Measurements from ENCODE around the gene EVC2.

The EVC2 gene

DNA sequence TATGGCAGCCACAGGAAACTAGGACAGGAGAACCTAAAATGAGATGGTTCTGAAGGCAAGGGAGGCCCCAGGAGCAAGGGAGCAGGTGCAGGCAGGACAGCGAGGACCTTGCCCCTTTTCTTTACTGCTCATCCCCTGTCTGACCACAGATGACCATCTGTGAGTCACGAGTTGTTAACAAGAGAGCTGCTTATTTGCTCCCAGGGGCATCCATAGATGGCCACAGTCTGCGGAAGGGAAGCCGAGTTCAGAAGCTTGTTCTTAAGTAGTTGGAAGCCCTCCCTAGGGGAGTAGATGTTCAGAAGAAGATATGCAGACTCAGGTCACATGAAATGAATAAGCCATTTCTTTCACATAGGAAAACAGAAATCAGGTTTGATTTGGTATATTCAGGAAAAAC lies 69.4 kb downstream of the EVC2 start:
- Histone ChIP-seq H2BK5ac (ENCODE audit: low read length) (no peak overlapping the region), H2BK120ac (ENCODE audit: low read depth, low read length) (no peak overlapping the region), H4K91ac (ENCODE audit: low read depth, low read length, poor library complexity) (no peak overlapping the region), H3K4ac (ENCODE audit: low read length) (no peak overlapping the region), H3K4me1 (ENCODE audit: control insufficient read depth in 2 of 2, insufficient read depth in 1 of 2, low read depth in 1 of 2, low read length in 2 of 2) (no peaks in the 10 kb centered on the region), H4K8ac (ENCODE audit: low read depth, low read length) (no peak overlapping the region), H3K9ac (ENCODE audit: low read depth, low read length, poor library complexity) (no peak overlapping the region), H3K36me3 (replicated peaks in 1 of 2; ENCODE audit: control insufficient read depth in 2 of 2, insufficient read depth in 2 of 2, low read length in 2 of 2) (peaks cover 0 to 9% of the 10 kb centered on the region in 2 donors), H3K27ac (replicated peaks; ENCODE audit: low read length) (no peak overlapping the region), H2AK5ac (ENCODE audit: low read depth, low read length) (no peak overlapping the region), H3K79me1 (ENCODE audit: low read depth, low read length) (no peaks in the 10 kb centered on the region), H2BK15ac (ENCODE audit: low read length) (no peak overlapping the region), H3K14ac (ENCODE audit: low read length) (no peak overlapping the region), H3K27me3 (ENCODE audit: control insufficient read depth in 3 of 3, insufficient read depth in 3 of 3, low read depth in 1 of 3, low read length in 3 of 3) (no peaks in the 10 kb centered on the region), H3K4me3 (ENCODE audit: low read length in 2 of 2) (no peak overlapping the region), H3K23ac (ENCODE audit: low read depth, low read length, poor library complexity) (no peak overlapping the region), H2AFZ (ENCODE audit: low read length) (no peak overlapping the region), H3K4me2 (ENCODE audit: insufficient read depth, low read length, poor library complexity, severe bottlenecking) (no peak overlapping the region), H2BK12ac (ENCODE audit: low read length) (no peak overlapping the region), H3K9me3 (replicated peaks in 1 of 2; ENCODE audit: control insufficient read depth in 2 of 2, insufficient read depth in 1 of 2, low read depth in 1 of 2, low read length in 2 of 2) (no peaks in the 10 kb centered on the region), H3K18ac (ENCODE audit: low read length) (no peak overlapping the region)
- no peak for DNase-seq (ENCODE audit: low spot score)
- WGBS, 2 donors (ENCODE audit: extremely low coverage in 2 of 2, insufficient read length in 2 of 2, insufficient replicate concordance in 1 of 2) = no CpG with 5 or more reads among the region's 4 CpGs

DNA sequence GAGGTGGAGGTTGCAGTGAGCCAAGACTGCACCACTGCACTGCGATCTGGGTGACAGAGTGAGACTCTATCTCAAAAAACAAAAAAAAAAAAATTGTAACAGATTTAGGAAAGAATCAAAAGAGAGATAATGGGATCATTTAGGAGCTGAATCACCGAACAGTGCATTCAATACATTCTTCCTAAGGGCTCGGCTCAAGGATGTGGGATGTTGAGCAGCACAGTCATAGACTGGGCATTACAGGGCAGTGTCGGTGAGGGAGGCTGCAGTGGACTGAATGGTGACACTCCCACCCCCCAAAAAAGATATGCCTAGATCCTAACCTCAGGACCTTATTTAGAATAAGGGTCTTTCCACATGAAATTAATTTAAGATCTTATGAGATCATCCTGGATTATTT lies 70.0 kb downstream of the EVC2 start:
- Histone ChIP-seq H3K27ac (replicated peaks; ENCODE audit: low read length) (no peak overlapping the region), H3K9ac (ENCODE audit: low read depth, low read length, poor library complexity) (no peak overlapping the region), H3K4me3 (ENCODE audit: low read length in 2 of 2) (no peak overlapping the region), H4K8ac (ENCODE audit: low read depth, low read length) (no peak overlapping the region), H3K18ac (ENCODE audit: low read length) (no peak overlapping the region), H2BK15ac (ENCODE audit: low read length) (no peak overlapping the region), H2BK120ac (ENCODE audit: low read depth, low read length) (no peak overlapping the region), H2BK12ac (ENCODE audit: low read length) (no peak overlapping the region), H3K9me3 (replicated peaks in 1 of 2; ENCODE audit: control insufficient read depth in 2 of 2, insufficient read depth in 1 of 2, low read depth in 1 of 2, low read length in 2 of 2) (no peaks in the 10 kb centered on the region), H4K91ac (ENCODE audit: low read depth, low read length, poor library complexity) (no peak overlapping the region), H3K14ac (ENCODE audit: low read length) (no peak overlapping the region), H3K23ac (ENCODE audit: low read depth, low read length, poor library complexity) (no peak overlapping the region), H3K36me3 (replicated peaks in 1 of 2; ENCODE audit: control insufficient read depth in 2 of 2, insufficient read depth in 2 of 2, low read length in 2 of 2) (peaks cover 0 to 9% of the 10 kb centered on the region in 2 donors), H3K4me1 (ENCODE audit: control insufficient read depth in 2 of 2, insufficient read depth in 1 of 2, low read depth in 1 of 2, low read length in 2 of 2) (no peaks in the 10 kb centered on the region), H3K27me3 (ENCODE audit: control insufficient read depth in 3 of 3, insufficient read depth in 3 of 3, low read depth in 1 of 3, low read length in 3 of 3) (no peaks in the 10 kb centered on the region), H3K4me2 (ENCODE audit: insufficient read depth, low read length, poor library complexity, severe bottlenecking) (no peak overlapping the region), H3K79me1 (ENCODE audit: low read depth, low read length) (no peaks in the 10 kb centered on the region), H2AK5ac (ENCODE audit: low read depth, low read length) (no peak overlapping the region), H2BK5ac (ENCODE audit: low read length) (no peak overlapping the region), H2AFZ (ENCODE audit: low read length) (no peak overlapping the region), H3K4ac (ENCODE audit: low read length) (no peak overlapping the region)
- DNase-seq (ENCODE audit: low spot score) = no peak
- no CpG with 5 or more reads among the region's 4 CpGs for WGBS, 2 donors (ENCODE audit: extremely low coverage in 2 of 2, insufficient read length in 2 of 2, insufficient replicate concordance in 1 of 2)

GRCh38 chr4:5636766-5637670 lies 71.3 kb downstream of the EVC2 start:
- Histone ChIP-seq H3K4me2 (ENCODE audit: insufficient read depth, low read length, poor library complexity, severe bottlenecking) (no peak overlapping the region), H2BK12ac (ENCODE audit: low read length) (no peak overlapping the region), H2AK5ac (ENCODE audit: low read depth, low read length) (no peak overlapping the region), H3K4ac (ENCODE audit: low read length) (no peak overlapping the region), H3K27me3 (ENCODE audit: control insufficient read depth in 3 of 3, insufficient read depth in 3 of 3, low read depth in 1 of 3, low read length in 3 of 3) (no peaks in the 10 kb centered on the region), H3K14ac (ENCODE audit: low read length) (no peak overlapping the region), H2BK5ac (ENCODE audit: low read length) (no peak overlapping the region), H3K9ac (ENCODE audit: low read depth, low read length, poor library complexity) (no peak overlapping the region), H3K4me3 (ENCODE audit: low read length in 2 of 2) (no peak overlapping the region), H3K4me1 (ENCODE audit: control insufficient read depth in 2 of 2, insufficient read depth in 1 of 2, low read depth in 1 of 2, low read length in 2 of 2) (no peaks in the 10 kb centered on the region), H3K79me1 (ENCODE audit: low read depth, low read length) (no peaks in the 10 kb centered on the region), H3K9me3 (replicated peaks in 1 of 2; ENCODE audit: control insufficient read depth in 2 of 2, insufficient read depth in 1 of 2, low read depth in 1 of 2, low read length in 2 of 2) (no peaks in the 10 kb centered on the region), H4K91ac (ENCODE audit: low read depth, low read length, poor library complexity) (no peak overlapping the region), H2AFZ (ENCODE audit: low read length) (no peak overlapping the region), H3K23ac (ENCODE audit: low read depth, low read length, poor library complexity) (no peak overlapping the region), H2BK120ac (ENCODE audit: low read depth, low read length) (no peak overlapping the region), H3K27ac (replicated peaks; ENCODE audit: low read length) (no peak overlapping the region), H4K8ac (ENCODE audit: low read depth, low read length) (no peak overlapping the region), H3K36me3 (replicated peaks in 1 of 2; ENCODE audit: control insufficient read depth in 2 of 2, insufficient read depth in 2 of 2, low read length in 2 of 2) (peaks cover 0 to 9% of the 10 kb centered on the region in 2 donors), H3K18ac (ENCODE audit: low read length) (no peak overlapping the region), H2BK15ac (ENCODE audit: low read length) (no peak overlapping the region)
- no CpG with 5 or more reads among the region's 13 CpGs for WGBS, 2 donors (ENCODE audit: extremely low coverage in 2 of 2, insufficient read length in 2 of 2, insufficient replicate concordance in 1 of 2)
- no peak for DNase-seq (ENCODE audit: low spot score)

DNA sequence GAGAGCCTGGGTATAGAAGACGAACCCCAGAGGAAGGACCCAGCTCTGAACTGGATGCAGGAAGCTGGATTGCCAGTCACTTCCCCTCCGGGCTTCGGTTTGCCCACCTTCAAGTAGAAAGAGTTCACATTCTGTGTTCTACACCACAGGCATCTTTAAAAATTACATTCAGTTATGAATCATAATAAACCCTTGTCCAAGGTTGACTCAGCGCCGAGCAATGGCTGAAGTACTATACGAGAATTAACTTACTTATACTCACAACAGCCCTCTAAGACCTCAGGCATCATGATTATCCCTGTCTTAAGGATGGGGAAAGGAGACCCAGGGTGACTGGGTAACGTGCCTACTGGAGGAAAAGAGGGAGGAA lies 72.5 kb downstream of the EVC2 start:
- WGBS, 2 donors (ENCODE audit: extremely low coverage in 2 of 2, insufficient read length in 2 of 2, insufficient replicate concordance in 1 of 2) = no CpG with 5 or more reads among the region's 7 CpGs
- no peak overlapping the region for H3K27ac ChIP-seq (replicated peaks; ENCODE audit: low read length)

More for the DNA sequence above, 72.5 kb downstream of the EVC2 start:
- no peak overlapping the region for H3K18ac ChIP-seq (ENCODE audit: low read length)
- H3K9ac ChIP-seq (ENCODE audit: low read depth, low read length, poor library complexity) = no peak overlapping the region
- H2AK5ac ChIP-seq (ENCODE audit: low read depth, low read length) = no peak overlapping the region
- no peaks in the 10 kb centered on the region for H3K9me3 ChIP-seq (replicated peaks in 1 of 2; ENCODE audit: control insufficient read depth in 2 of 2, insufficient read depth in 1 of 2, low read depth in 1 of 2, low read length in 2 of 2)
- H2BK15ac ChIP-seq (ENCODE audit: low read length) = no peak overlapping the region
- no peak overlapping the region for H3K14ac ChIP-seq (ENCODE audit: low read length)
- no peak overlapping the region for H3K4ac ChIP-seq (ENCODE audit: low read length)
- H2BK120ac ChIP-seq (ENCODE audit: low read depth, low read length) = no peak overlapping the region
- no peak overlapping the region for H3K4me3 ChIP-seq (ENCODE audit: low read length in 2 of 2)
- peaks cover 0 to 9% of the 10 kb centered on the region in 2 donors for H3K36me3 ChIP-seq (replicated peaks in 1 of 2; ENCODE audit: control insufficient read depth in 2 of 2, insufficient read depth in 2 of 2, low read length in 2 of 2)
- no peak overlapping the region for H4K8ac ChIP-seq (ENCODE audit: low read depth, low read length)
- no peaks in the 10 kb centered on the region for H3K4me1 ChIP-seq (ENCODE audit: control insufficient read depth in 2 of 2, insufficient read depth in 1 of 2, low read depth in 1 of 2, low read length in 2 of 2)
- H3K79me1 ChIP-seq (ENCODE audit: low read depth, low read length) = no peaks in the 10 kb centered on the region
- no peak overlapping the region for H2AFZ ChIP-seq (ENCODE audit: low read length)
- H2BK12ac ChIP-seq (ENCODE audit: low read length) = no peak overlapping the region
- no peak overlapping the region for H2BK5ac ChIP-seq (ENCODE audit: low read length)
- H3K4me2 ChIP-seq (ENCODE audit: insufficient read depth, low read length, poor library complexity, severe bottlenecking) = no peak overlapping the region
- no peak overlapping the region for H3K23ac ChIP-seq (ENCODE audit: low read depth, low read length, poor library complexity)
- no peak overlapping the region for H4K91ac ChIP-seq (ENCODE audit: low read depth, low read length, poor library complexity)
- no peak for DNase-seq (ENCODE audit: low spot score)
- H3K27me3 ChIP-seq (ENCODE audit: control insufficient read depth in 3 of 3, insufficient read depth in 3 of 3, low read depth in 1 of 3, low read length in 3 of 3) = no peaks in the 10 kb centered on the region

Measured in neuronal stem cell (in vitro differentiated cells).